Endothelial cell of umbilical vein (primary cell): Measurements from ENCODE around the gene DDX10. TPM values are rescaled to one million over a fixed set of nuclear protein-coding genes. Genes with fewer than 3 reads are reported as not detected.
A peak's percentile ranks its signal among the peaks of the same experiment; 100 is the strongest.

Experiments used
- BruUV-seq: library from RNA; stranded (reverse); fragments of 400-500 nt; replicated peaks from 2 replicates; lab custom pipeline; 2021; lab: Mats Ljungman, UMichigan
- CTCF ChIA-PET: fragments of 300-600, 350-600 bp; sonication (Branson Sonifier 250); formaldehyde crosslinking; loops from one replicate; lab custom pipeline; 2021; ENCODE audit warnings: antibody characterized with exemption, inconsistent platforms; lab: Charles Lee
- POLR2A ChIA-PET: fragments of 300-600, 350-600 bp; sonication (Branson Sonifier 250); formaldehyde crosslinking; loops from one replicate; lab custom pipeline; 2021; ENCODE audit warnings: antibody characterized with exemption, inconsistent platforms; lab: Charles Lee
- DNase-seq: peaks from one replicate; pipeline ENCODE4 v3.0.0-alpha.2; 2011; ENCODE audit warnings: low read depth, low spot score
- FAIRE-seq: peaks from 2 replicates; lab custom pipeline; 2011; peaks lifted over from hg19 to GRCh38; lab: Jason Lieb, UNC
- H2AFZ ChIP-seq: 2 replicates; pipeline ENCODE4 v1.6.0; 2012; ENCODE audit warnings: low read depth, low read length, control low read depth, inconsistent platforms
- H3K27ac ChIP-seq: 2 replicates; pipeline ENCODE4 v1.5.1; 2011; ENCODE audit warnings: low read depth, mild to moderate bottlenecking, control low read depth, low read length, moderate library complexity; ENCODE audit not compliant: insufficient read depth
- H3K27me3 ChIP-seq, 2 experiments: 2 replicates each; pipeline versions ENCODE4 v1.6.0 to v1.6.1; 2011; ENCODE audit warnings: low read length in 2 of 2, mixed read lengths in 1 of 2; ENCODE audit not compliant: control insufficient read depth in 2 of 2, insufficient read depth in 2 of 2
- H3K36me3 ChIP-seq, 2 experiments: 2 replicates in 1 of 2; 3 replicates in 1 of 2; pipeline ENCODE4 v1.5.1; 2011; ENCODE audit warnings: low read length in 2 of 2, mild to moderate bottlenecking in 1 of 2, moderate library complexity in 1 of 2; ENCODE audit not compliant: control insufficient read depth in 2 of 2, insufficient read depth in 2 of 2; ENCODE audit errors: extremely low read depth in 1 of 2
- H3K4me1 ChIP-seq: 3 replicates; pipeline ENCODE4 v1.5.1; 2011; ENCODE audit warnings: mild to moderate bottlenecking, low read length; ENCODE audit not compliant: control insufficient read depth, insufficient read depth; ENCODE audit errors: extremely low read depth
- H3K4me2 ChIP-seq: 2 replicates; pipeline ENCODE4 v1.6.1; 2011; ENCODE audit warnings: low read length, control low read depth, mixed read lengths; ENCODE audit not compliant: insufficient read depth
- H3K4me3 ChIP-seq, 3 experiments: fragments of 200-600 bp in 1 of 3; sonication (generic), shearing (Covaris generic) in 1 of 3; replicated peaks in 1 of 3; 2 replicates each; pipeline ENCODE4 v1.5.1; 2011 to 2016; ENCODE audit warnings: control low read depth in 3 of 3, low read length in 3 of 3, mild to moderate bottlenecking in 2 of 3, inconsistent platforms in 1 of 3, low read depth in 1 of 3, moderate library complexity in 1 of 3; ENCODE audit not compliant: insufficient read depth in 1 of 3
- H3K79me2 ChIP-seq: 2 replicates; pipeline ENCODE4 v1.6.0; 2012; ENCODE audit warnings: low read length, inconsistent platforms; ENCODE audit not compliant: control insufficient read depth, insufficient read depth
- H3K9ac ChIP-seq: replicated peaks from 2 replicates; pipeline ENCODE3; 2011; ENCODE audit warnings: low read length, control low read depth; ENCODE audit not compliant: insufficient read depth; ENCODE audit errors: extremely low read depth
- H3K9me1 ChIP-seq: replicated peaks from 3 replicates; pipeline ENCODE4 v1.6.0; 2011; ENCODE audit warnings: mild to moderate bottlenecking, low read length; ENCODE audit not compliant: control insufficient read depth, insufficient read depth; ENCODE audit errors: extremely low read depth
- H3K9me3 ChIP-seq: replicated peaks from 2 replicates; pipeline ENCODE4 v1.5.1; 2012; ENCODE audit warnings: low read length, inconsistent platforms; ENCODE audit not compliant: control insufficient read depth, insufficient read depth
- H4K20me1 ChIP-seq: replicated peaks from 2 replicates; pipeline ENCODE3; 2011; ENCODE audit warnings: mild to moderate bottlenecking, low read length; ENCODE audit not compliant: control insufficient read depth, insufficient read depth; ENCODE audit errors: extremely low read depth
- CTCF ChIP-seq, 2 donors: IDR thresholded peaks; 1 replicate in 1 of 2; 2 replicates in 1 of 2; pipeline ENCODE4 v1.5.1; 2011; ENCODE audit warnings: low read length in 2 of 2, mild to moderate bottlenecking in 2 of 2, moderate library complexity in 2 of 2, control low read depth in 1 of 2, inconsistent platforms in 1 of 2, low read depth in 1 of 2; ENCODE audit not compliant: insufficient read depth in 1 of 2; ENCODE audit errors: extremely low read depth in 1 of 2
- EZH2 ChIP-seq: IDR thresholded peaks from 2 replicates; pipeline ENCODE4 v1.6.1; 2012; ENCODE audit warnings: borderline replicate concordance, low read depth, mild to moderate bottlenecking, moderate library complexity, low read length, inconsistent platforms; ENCODE audit not compliant: severe bottlenecking
- FOS ChIP-seq: IDR thresholded peaks from 2 replicates; pipeline ENCODE4 v1.6.1; 2011; ENCODE audit warnings: mild to moderate bottlenecking, low read length, moderate library complexity, borderline replicate concordance; ENCODE audit not compliant: insufficient read depth
- GATA2 ChIP-seq: IDR thresholded peaks from 2 replicates; pipeline ENCODE4 v1.7.0; 2011; ENCODE audit warnings: low read depth, mild to moderate bottlenecking, moderate library complexity, mixed read lengths, low read length; ENCODE audit not compliant: insufficient read length, insufficient read depth
- JUN ChIP-seq: IDR thresholded peaks from 2 replicates; pipeline ENCODE4 v1.6.1; 2011; ENCODE audit warnings: borderline replicate concordance, low read depth; ENCODE audit not compliant: insufficient read length, insufficient read depth
- MYC ChIP-seq: IDR thresholded peaks from one replicate; pipeline ENCODE4 v1.6.1; 2011; ENCODE audit warnings: mild to moderate bottlenecking, low read depth, low read length
- POLR2A ChIP-seq: IDR thresholded peaks from 2 replicates; pipeline ENCODE4 v1.6.1; 2012; ENCODE audit warnings: low read depth, mild to moderate bottlenecking, control low read depth, low read length
- POLR2AphosphoS5 ChIP-seq: IDR thresholded peaks from 2 replicates; pipeline ENCODE4 v1.6.1; 2012; ENCODE audit warnings: low read depth, mild to moderate bottlenecking, control low read depth, low read length, moderate library complexity; ENCODE audit not compliant: insufficient read depth
- dilution Hi-C: fragments of 300-500 bp; cut with MboI; formaldehyde crosslinking; loops from one replicate; pipeline ENCODE4 v1.15.0; 2019; ENCODE audit warnings: low sequenced_read_pairs; ENCODE audit not compliant: extremely low pct_ligation_motif_present
- intact Hi-C: fragments of 100-400 bp; cut with micrococcal nuclease; formaldehyde crosslinking; loops from one replicate; pipeline ENCODE4 v1.10.0; 2022
- polyA plus RNA-seq, 4 experiments: library from polyadenylated mRNA; depleted of rRNA in 3 of 4; stranded (reverse) in 3 of 4; unstranded in 1 of 4; fragments of >200 nt; gene quantifications; 2 replicates each; pipeline versions ENCODE4 v1.2.1 to v1.2.3, GENCODE V29; 2011 to 2012; ENCODE audit warnings: missing spikeins in 1 of 4
- total RNA-seq: library from RNA; stranded (reverse); gene quantifications from 2 replicates; pipeline ENCODE4 v1.2.3, GENCODE V29; 2021
- TF ChIP-seq, protein P1 (sequence below): IDR thresholded peaks from 2 replicates; pipeline ENCODE4 v1.6.1; 2011; ENCODE audit not compliant: insufficient read depth, insufficient read length

The DDX10 gene
- total and polyA plus RNA-seq, 2 donors (not counting 3 experiments of a cell fraction or from before 2014, with no cell fraction given): 29.8 to 35.2 TPM

DNA sequence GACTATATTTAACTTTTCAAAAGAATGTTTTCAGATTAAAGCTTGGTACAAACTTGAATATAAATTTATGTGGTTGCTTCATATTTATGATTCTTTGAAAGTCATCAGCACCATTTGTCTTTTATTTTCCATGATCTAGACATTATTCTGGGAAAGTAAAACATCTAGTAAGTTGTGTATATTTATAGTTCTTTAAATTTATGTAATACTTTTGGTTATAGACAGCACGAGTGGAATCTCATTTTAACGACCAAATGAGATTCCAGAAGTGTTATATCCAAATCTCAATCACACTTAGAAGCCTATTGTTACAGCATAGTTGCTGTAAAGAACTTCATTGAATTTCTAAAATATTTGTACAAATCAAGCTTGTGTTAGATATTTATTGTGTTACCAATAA, 212.3 kb downstream of the DDX10 start:
- Histone ChIP-seq H4K20me1 (no peaks in the 10 kb centered on the region), H3K9me1 (no peaks in the 10 kb centered on the region), H2AFZ (no peak overlapping the region), H3K27ac (no peak overlapping the region), H3K36me3 (no peaks in the 10 kb centered on the region), H3K27me3 (no peaks in the 10 kb centered on the region), H3K79me2 (no peaks in the 10 kb centered on the region), H3K4me2 (no peak overlapping the region), H3K9ac (no peak overlapping the region), H3K4me1 (peaks cover 44% of the 10 kb centered on the region), H3K9me3 (no peaks in the 10 kb centered on the region), H3K4me3 (no peak overlapping the region)
- intact Hi-C loops (no loop called here), dilution Hi-C loops (no loop called here)
- BruUV-seq: no TSS peak
- FAIRE-seq (no peak), DNase-seq (no peak)
- ChIA-PET POLR2A (no interaction called here), CTCF (interaction anchor here (0.6 to 1.2 kb wide), 2 partner anchors 15 to 976 kb away, joined by 3 read pairs; no protein-coding TSS in a partner anchor)
- no peak for TF ChIP-seq EZH2
- TF ChIP-seq, protein P1, sequence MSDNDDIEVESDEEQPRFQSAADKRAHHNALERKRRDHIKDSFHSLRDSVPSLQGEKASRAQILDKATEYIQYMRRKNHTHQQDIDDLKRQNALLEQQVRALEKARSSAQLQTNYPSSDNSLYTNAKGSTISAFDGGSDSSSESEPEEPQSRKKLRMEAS: no peak

GRCh38 chr11:108880510-108880909, 215.6 kb downstream of the DDX10 start:
- H4K20me1 ChIP-seq: no peaks in the 10 kb centered on the region
- peaks cover 22% of the 10 kb centered on the region for H3K4me1 ChIP-seq
- H3K4me2 ChIP-seq: peak overlapping the region; percentile 3
- DNase-seq (peak; percentile 73), FAIRE-seq (no peak)
- BruUV-seq: no TSS peak
- H2AFZ ChIP-seq: no peak overlapping the region
- no peak for TF ChIP-seq CTCF (IDR thresholded peaks at IDR 0.05; ENCODE audit: extremely low read depth in 1 of 2, insufficient read depth in 1 of 2, low read depth in 1 of 2, low read length in 2 of 2)
- TF ChIP-seq FOS: no peak
- no peak for TF ChIP-seq POLR2AphosphoS5
- TF ChIP-seq EZH2: no peak
- TF ChIP-seq JUN: no peak
- TF ChIP-seq, protein P1: no peak
- TF ChIP-seq GATA2: no peak
- no peak for TF ChIP-seq POLR2A
- no peak for TF ChIP-seq MYC
- intact Hi-C loops (no loop called here), dilution Hi-C loops (no loop called here)
- CTCF ChIA-PET: interaction anchor here (0.8 to 1.7 kb wide), 4 partner anchors 9 to 178 kb away, joined by 3 to 10 read pairs (median 3); no protein-coding TSS in a partner anchor
- H3K79me2 ChIP-seq: no peaks in the 10 kb centered on the region
- no peak overlapping the region for H3K27ac ChIP-seq
- no peaks in the 10 kb centered on the region for H3K36me3 ChIP-seq
- H3K27me3 ChIP-seq: no peaks in the 10 kb centered on the region
- H3K9me1 ChIP-seq: no peaks in the 10 kb centered on the region
- H3K9me3 ChIP-seq: no peaks in the 10 kb centered on the region
- POLR2A ChIA-PET: no interaction called here
- H3K4me3 ChIP-seq: no peak overlapping the region
- H3K9ac ChIP-seq: no peak overlapping the region
